Heart left ventricle (tissue), 13 donors: ENCODE data around the gene TDP1.

Experiments used
- POLR2A ChIP-seq, 2 donors: fragments of 450-650 bp; IDR thresholded peaks; one replicate each; pipeline ENCODE4 v1.6.1; 2017; ENCODE audit warnings: antibody characterized with exemption in 2 of 2, mild to moderate bottlenecking in 2 of 2, moderate library complexity in 2 of 2
- TF ChIP-seq, protein P1 (sequence below), 12 donors: fragments of 200-600 bp; sonication (generic) in 4 of 12; IDR thresholded peaks; one replicate each; pipeline versions ENCODE4 v1.5.0 to v1.8.0; 2018 to 2022; ENCODE audit warnings: antibody characterized with exemption in 12 of 12, mild to moderate bottlenecking in 5 of 12
- donor health status: ischemic (EF 13 %, LVEDD 7.1; RV severe dilation, severe dysfunction).
- donor health status: DM: no; HTN: yes; CAD: no.
- donor health status: DM: no; HTN: no; CAD: no.
- donor health status: ischemic (EF 25% LVEDD 6.9; RV normal size, moderate dysfunction).
- donor health status: ischemic (EF 25% LVEDD 5.7; RV mildly dilated, moderate dysfunction).
- donor health status: ischemic (EF 35%, LVEDD 5.7; RV mildly dilated, moderate dysfunction).
- donor health status: nonischemic (EF 11% LVEDD 7.7; RV severe dilation, severe dysfunction).
- donor health status: DM: yes; HTN: yes; CAD: no.
- donor health status: PGD.
- donor health status: ischemic (EF 29% LVEDD 5.4; RV normal size, mild dysfunction).
- donor health status: nonischemic (EF 23%, LVEDD 6.1; RV moderate dilation, normal function).

DNA sequence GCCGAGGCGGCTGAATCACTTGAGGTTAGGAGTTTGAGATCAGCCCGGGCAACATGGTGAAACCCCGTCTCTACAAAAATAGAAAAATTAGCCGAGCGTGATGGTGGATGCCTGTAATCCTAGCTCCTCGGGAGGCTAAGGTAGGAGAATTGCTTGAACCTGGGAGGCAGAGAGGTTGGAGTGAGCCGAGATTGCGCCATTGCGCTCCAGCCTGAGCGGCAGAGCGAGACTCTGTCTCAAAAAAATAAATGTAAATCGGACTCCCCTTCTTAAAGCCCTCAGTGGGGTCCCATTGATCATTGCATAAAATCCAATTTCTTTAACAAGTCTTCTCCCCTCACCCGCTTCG, 908 bp downstream of the TDP1 start:
- no peak for TF ChIP-seq POLR2A (IDR thresholded peaks at IDR 0.05)
- TF ChIP-seq, protein P1, sequence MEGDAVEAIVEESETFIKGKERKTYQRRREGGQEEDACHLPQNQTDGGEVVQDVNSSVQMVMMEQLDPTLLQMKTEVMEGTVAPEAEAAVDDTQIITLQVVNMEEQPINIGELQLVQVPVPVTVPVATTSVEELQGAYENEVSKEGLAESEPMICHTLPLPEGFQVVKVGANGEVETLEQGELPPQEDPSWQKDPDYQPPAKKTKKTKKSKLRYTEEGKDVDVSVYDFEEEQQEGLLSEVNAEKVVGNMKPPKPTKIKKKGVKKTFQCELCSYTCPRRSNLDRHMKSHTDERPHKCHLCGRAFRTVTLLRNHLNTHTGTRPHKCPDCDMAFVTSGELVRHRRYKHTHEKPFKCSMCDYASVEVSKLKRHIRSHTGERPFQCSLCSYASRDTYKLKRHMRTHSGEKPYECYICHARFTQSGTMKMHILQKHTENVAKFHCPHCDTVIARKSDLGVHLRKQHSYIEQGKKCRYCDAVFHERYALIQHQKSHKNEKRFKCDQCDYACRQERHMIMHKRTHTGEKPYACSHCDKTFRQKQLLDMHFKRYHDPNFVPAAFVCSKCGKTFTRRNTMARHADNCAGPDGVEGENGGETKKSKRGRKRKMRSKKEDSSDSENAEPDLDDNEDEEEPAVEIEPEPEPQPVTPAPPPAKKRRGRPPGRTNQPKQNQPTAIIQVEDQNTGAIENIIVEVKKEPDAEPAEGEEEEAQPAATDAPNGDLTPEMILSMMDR (IDR thresholded peaks at IDR 0.05): no peak
